H1 (cell line): ENCODE measurements around the gene TXLNA. TPM values are rescaled to one million over a fixed set of nuclear protein-coding genes. Genes with fewer than 3 reads are reported as not detected.

Experiments used
- CTCF ChIA-PET: fragments of 300-600 bp; sonication (Branson Sonifier 250); formaldehyde crosslinking; loops from one replicate; lab custom pipeline; 2021; ENCODE audit not compliant: partially characterized antibody; lab: Charles Lee
- POLR2A ChIA-PET: fragments of 300-600 bp; sonication (Branson Sonifier 250); formaldehyde crosslinking; loops from one replicate; lab custom pipeline; 2021; ENCODE audit warnings: inconsistent platforms; ENCODE audit not compliant: partially characterized antibody; lab: Charles Lee
- DNase-seq, 2 experiments: peaks; one replicate each; pipeline versions ENCODE4 v3.0.0 to v3.0.0-alpha.2; 2010 to 2022; ENCODE audit warnings: low spot score in 2 of 2, low read depth in 1 of 2, mixed read lengths in 1 of 2
- FAIRE-seq: peaks from 2 replicates; lab custom pipeline; 2011; peaks lifted over from hg19 to GRCh38; lab: Jason Lieb, UNC
- H2AFZ ChIP-seq: 2 replicates; pipeline ENCODE4 v1.8.1; 2012; ENCODE audit warnings: low read length, inconsistent platforms
- H2AK5ac ChIP-seq: 2 replicates; pipeline ENCODE4 v1.6.1; 2013; ENCODE audit warnings: low read depth, low read length
- H2BK120ac ChIP-seq: replicated peaks from 2 replicates; pipeline ENCODE3; 2013; ENCODE audit warnings: low read depth, low read length, inconsistent platforms
- H2BK12ac ChIP-seq: 2 replicates; pipeline ENCODE4 v1.6.1; 2013; ENCODE audit warnings: low read depth, low read length
- H2BK15ac ChIP-seq: 2 replicates; pipeline ENCODE4 v1.6.1; 2013; ENCODE audit warnings: low read length
- H2BK20ac ChIP-seq: 2 replicates; pipeline ENCODE4 v1.6.1; 2013; ENCODE audit warnings: low read length
- H2BK5ac ChIP-seq: 2 replicates; pipeline ENCODE4 v1.6.1; 2013; ENCODE audit warnings: low read depth, low read length
- H3K14ac ChIP-seq: 2 replicates; pipeline ENCODE4 v1.6.1; 2013; ENCODE audit warnings: inconsistent platforms; ENCODE audit not compliant: insufficient read length
- H3K18ac ChIP-seq: 2 replicates; pipeline ENCODE4 v1.6.1; 2013; ENCODE audit warnings: low read length; ENCODE audit errors: extremely low read depth
- H3K23ac ChIP-seq: 2 replicates; pipeline ENCODE4 v1.6.1; 2013; ENCODE audit warnings: inconsistent platforms; ENCODE audit not compliant: insufficient read length
- H3K23me2 ChIP-seq: 2 replicates; pipeline ENCODE4 v1.6.1; 2013; ENCODE audit warnings: low read depth, low read length
- H3K27ac ChIP-seq: 2 replicates; pipeline ENCODE4 v1.6.1; 2011; ENCODE audit warnings: low read depth, low read length, inconsistent platforms
- H3K27me3 ChIP-seq, 4 experiments: replicated peaks in 1 of 4; 1 replicate in 1 of 4; 2 replicates in 3 of 4; pipeline versions ENCODE4 v1.6.1 to v1.8.1; 2011 to 2013; ENCODE audit warnings: low read length in 3 of 4, mild to moderate bottlenecking in 3 of 4, inconsistent platforms in 2 of 4, mixed read lengths in 2 of 4, moderate library complexity in 1 of 4; ENCODE audit not compliant: control insufficient read depth in 3 of 4, insufficient read depth in 3 of 4; ENCODE audit errors: extremely low read depth in 1 of 4
- H3K36me3 ChIP-seq, 4 experiments: 2 replicates each; pipeline versions ENCODE4 v1.6.1 to v1.8.1; 2011 to 2013; ENCODE audit warnings: mild to moderate bottlenecking in 4 of 4, low read length in 3 of 4, moderate library complexity in 2 of 4, control low read depth in 1 of 4, inconsistent platforms in 1 of 4; ENCODE audit not compliant: insufficient read depth in 4 of 4, control insufficient read depth in 2 of 4
- H3K4ac ChIP-seq: replicated peaks from 2 replicates; pipeline ENCODE3; 2013; ENCODE audit warnings: low read length, low read depth, mixed read lengths, inconsistent platforms; ENCODE audit not compliant: insufficient read length
- H3K4me1 ChIP-seq, 4 experiments: replicated peaks in 1 of 4; 1 replicate in 1 of 4; 2 replicates in 3 of 4; pipeline versions ENCODE4 v1.6.1 to v1.8.1; 2011 to 2013; ENCODE audit warnings: low read length in 3 of 4, inconsistent platforms in 2 of 4, mixed read lengths in 1 of 4; ENCODE audit not compliant: insufficient read depth in 4 of 4, control insufficient read depth in 3 of 4
- H3K4me2 ChIP-seq, 2 experiments: 2 replicates each; pipeline versions ENCODE4 v1.6.1 to v1.8.1; 2011 to 2013; ENCODE audit warnings: low read depth in 2 of 2, low read length in 2 of 2, control low read depth in 1 of 2, inconsistent platforms in 1 of 2, mild to moderate bottlenecking in 1 of 2; ENCODE audit not compliant: insufficient read depth in 1 of 2
- H3K4me3 ChIP-seq, 4 experiments: fragments of 200-600, 300-600 bp in 1 of 4; sonication (generic), shearing (Covaris generic), sonication (Bioruptor Twin) in 1 of 4; 2 replicates each; pipeline versions ENCODE4 v1.5.1 to v1.8.1; 2011 to 2016; ENCODE audit warnings: low read length in 4 of 4, low read depth in 3 of 4, control low read depth in 2 of 4, inconsistent platforms in 2 of 4, mild to moderate bottlenecking in 2 of 4, mixed read lengths in 1 of 4, moderate library complexity in 1 of 4; ENCODE audit not compliant: insufficient read depth in 2 of 4; ENCODE audit errors: extremely low read depth in 1 of 4
- H3K56ac ChIP-seq: replicated peaks from 2 replicates; pipeline ENCODE3; 2013; ENCODE audit warnings: low read depth, mild to moderate bottlenecking, mixed read lengths, low read length, inconsistent platforms; ENCODE audit not compliant: insufficient read length
- H3K79me1 ChIP-seq: 2 replicates; pipeline ENCODE4 v1.6.1; 2013; ENCODE audit warnings: low read depth, low read length, control low read depth
- H3K79me2 ChIP-seq, 2 experiments: 2 replicates each; pipeline versions ENCODE4 v1.6.1 to v1.8.1; 2012 to 2013; ENCODE audit warnings: low read length in 2 of 2, mild to moderate bottlenecking in 2 of 2, inconsistent platforms in 1 of 2; ENCODE audit not compliant: insufficient read depth in 2 of 2, control insufficient read depth in 1 of 2
- H3K9ac ChIP-seq, 4 experiments: replicated peaks in 1 of 4; 1 replicate in 1 of 4; 2 replicates in 3 of 4; pipeline versions ENCODE4 v1.6.1 to v1.8.1; 2011 to 2013; ENCODE audit warnings: low read depth in 3 of 4, low read length in 3 of 4, control low read depth in 2 of 4, mild to moderate bottlenecking in 2 of 4, moderate library complexity in 2 of 4, inconsistent platforms in 1 of 4; ENCODE audit errors: extremely low read depth in 1 of 4
- H3K9me3 ChIP-seq, 2 experiments: 2 replicates each; pipeline versions ENCODE4 v1.6.1 to v1.8.1; 2012 to 2013; ENCODE audit warnings: mild to moderate bottlenecking in 2 of 2, moderate library complexity in 2 of 2, control low read depth in 1 of 2, inconsistent platforms in 1 of 2, low read depth in 1 of 2, low read length in 1 of 2, mixed read lengths in 1 of 2; ENCODE audit not compliant: insufficient read depth in 2 of 2
- H4K20me1 ChIP-seq, 2 experiments: replicated peaks in 1 of 2; 2 replicates each; pipeline versions ENCODE3 to v1.8.1; 2011 to 2013; ENCODE audit warnings: inconsistent platforms in 2 of 2, low read length in 2 of 2, mild to moderate bottlenecking in 1 of 2; ENCODE audit not compliant: insufficient read depth in 2 of 2, control insufficient read depth in 1 of 2
- H4K5ac ChIP-seq: 2 replicates; pipeline ENCODE4 v1.6.1; 2013; ENCODE audit warnings: low read length, low read depth, mixed read lengths, inconsistent platforms; ENCODE audit not compliant: insufficient read length
- H4K8ac ChIP-seq: 2 replicates; pipeline ENCODE4 v1.8.0; 2013; ENCODE audit warnings: mild to moderate bottlenecking, moderate library complexity, low read length, inconsistent platforms; ENCODE audit not compliant: insufficient read depth; ENCODE audit errors: extremely low read depth
- H4K91ac ChIP-seq: replicated peaks from 2 replicates; pipeline ENCODE3; 2013; ENCODE audit warnings: low read length, mixed read lengths, inconsistent platforms; ENCODE audit not compliant: insufficient read length
- CHD1 ChIP-seq: IDR thresholded peaks from 2 replicates; pipeline ENCODE4 v1.6.1; 2012; ENCODE audit warnings: low read depth, low read length, improper control_type of control experiment
- EZH2 ChIP-seq: fragments of 200-600 bp; sonication (generic); IDR thresholded peaks from 2 replicates; pipeline ENCODE4 v1.7.1; 2012; ENCODE audit warnings: low read depth, mild to moderate bottlenecking, moderate library complexity, low read length, inconsistent platforms; ENCODE audit not compliant: severe bottlenecking
- PHF8 ChIP-seq: fragments of 200-600 bp; sonication (generic); conservative IDR thresholded peaks from 2 replicates; pipeline ENCODE4 v1.7.1; 2012; ENCODE audit warnings: low read depth, mild to moderate bottlenecking, inconsistent platforms, low read length, moderate library complexity
- SIRT6 ChIP-seq: IDR thresholded peaks from one replicate; pipeline ENCODE4 v1.7.1; 2012; ENCODE audit warnings: low read length, inconsistent platforms
- SIX5 ChIP-seq: IDR thresholded peaks from 2 replicates; pipeline ENCODE4 v1.6.1; 2011; ENCODE audit warnings: mild to moderate bottlenecking, low read depth, low read length
- SP1 ChIP-seq: IDR thresholded peaks from 2 replicates; pipeline ENCODE4 v1.6.1; 2011; ENCODE audit warnings: low read depth, low read length
- YY1 ChIP-seq: IDR thresholded peaks from 2 replicates; pipeline ENCODE4 v1.6.1; 2011; ENCODE audit warnings: low read depth, mild to moderate bottlenecking, low read length
- WGBS, 2 experiments: shearing (Covaris generic) in 1 of 2; methylation state at CpG; one replicate each; pipeline versions ENCODE4 v1.1.6 to v1.1.7; 2013 to 2015; ENCODE audit warnings: low lambda C conversion rate in 2 of 2, mixed read lengths in 2 of 2, inconsistent platforms in 1 of 2, low coverage in 1 of 2, missing lambda C conversion rate in 1 of 2; ENCODE audit not compliant: insufficient replicate concordance in 2 of 2, insufficient coverage in 1 of 2, insufficient read length in 1 of 2; ENCODE audit errors: extremely low coverage in 1 of 2, missing lambda C conversion rate in 1 of 2; 5-methylcytosine and 5-hydroxymethylcytosine counted together
- polyA plus RNA-seq, 7 experiments: library from polyadenylated mRNA; depleted of rRNA in 3 of 7; stranded (reverse) in 5 of 7; unstranded in 2 of 7; fragments of >200 nt in 5 of 7; fragments of 200-250 nt in 2 of 7; gene quantifications; 1 replicate in 5 of 7; 2 replicates in 1 of 7; 4 replicates in 1 of 7; pipeline versions ENCODE4 v1.2.1 to v1.2.3, GENCODE V29; 2011 to 2013; ENCODE audit warnings: missing spikeins in 2 of 7, mixed read lengths in 2 of 7
- total RNA-seq: library from RNA; stranded (reverse); fragmentation: NEBNext Ultra II Directional; extraction: Animal tissue kit (Norgen Biotek cat#: 25700); gene quantifications from 2 replicates; pipeline ENCODE4 v1.2.1, GENCODE V29; 2021

The TXLNA gene
- total and polyA plus RNA-seq, 2 of the 8 experiments (the other 6 are each of a cell fraction or from before 2014, with no cell fraction given) = 31.3 to 46.9 TPM

GRCh38 chr1:32150847-32151246 is 28.6 kb upstream of the TXLNA start:
- no peak overlapping the region for H3K4me3 ChIP-seq
- no peak overlapping the region for H3K27ac ChIP-seq
- POLR2A ChIA-PET = interaction anchor here (1.3 to 1.4 kb wide), 2 partner anchors 35 to 43 kb away, joined by 3 read pairs; partner anchors contain the start of gene KPNA6

More at GRCh38 chr1:32150847-32151246, 28.6 kb upstream of the TXLNA start:
- H2AK5ac ChIP-seq = no peak overlapping the region
- no peaks in the 10 kb centered on the region for H3K4me1 ChIP-seq
- peaks cover 0 to 51% of the 10 kb centered on the region in 2 experiments; a peak in 2 of 4 replicates for H3K79me2 ChIP-seq
- no peak overlapping the region for H2AFZ ChIP-seq
- H3K56ac ChIP-seq = no peak overlapping the region
- H4K8ac ChIP-seq = no peak overlapping the region
- DNase-seq (no peak), FAIRE-seq (no peak)
- no peak overlapping the region for H2BK120ac ChIP-seq
- no peak overlapping the region for H2BK12ac ChIP-seq
- H3K23ac ChIP-seq = no peak overlapping the region
- no peak overlapping the region for H2BK20ac ChIP-seq
- peaks cover 0 to under 1% (median 0%) of the 10 kb centered on the region in 4 experiments; a peak in 2 of 8 replicates for H3K36me3 ChIP-seq
- no peak overlapping the region for H2BK15ac ChIP-seq
- 95% methylated on average over 9 of the region's 9 CpGs; no CpG with 5 or more reads in 1 of the 2 experiments for WGBS, 2 experiments
- no peak overlapping the region for H3K4ac ChIP-seq
- no peak overlapping the region for H3K14ac ChIP-seq
- TF ChIP-seq SIX5 (no peak), CHD1 (no peak), YY1 (no peak), SP1 (no peak), SIRT6 (no peak), PHF8 (no peak), EZH2 (no peak)
- no peaks in the 10 kb centered on the region for H3K23me2 ChIP-seq
- H3K9ac ChIP-seq = no peak overlapping the region
- no peaks in the 10 kb centered on the region for H3K9me3 ChIP-seq
- H4K91ac ChIP-seq = no peak overlapping the region
- H3K79me1 ChIP-seq = peaks cover 4% of the 10 kb centered on the region
- no peak overlapping the region for H3K4me2 ChIP-seq
- no peak overlapping the region for H3K18ac ChIP-seq
- CTCF ChIA-PET = interaction anchor here (0.9 to 1.1 kb wide), 2 partner anchors 97 to 187 kb away, joined by 4 read pairs; no protein-coding TSS in a partner anchor
- no peak overlapping the region for H2BK5ac ChIP-seq
- no peaks in the 10 kb centered on the region for H3K27me3 ChIP-seq
- peaks cover 0 to 3% of the 10 kb centered on the region in 2 experiments for H4K20me1 ChIP-seq
- H4K5ac ChIP-seq = no peak overlapping the region
